SK-N-MC (cell line): ENCODE measurements around the gene ADAMTS17.

Experiments
- DNase-seq: peaks from one replicate; pipeline ENCODE4 v3.0.0-alpha.2; 2011; ENCODE audit warnings: low read depth, low spot score
- H3K27ac ChIP-seq: fragments of 200-600 bp; sonication (generic); 2 replicates; pipeline ENCODE4 v1.5.1; 2016; ENCODE audit warnings: mixed run types
- H3K36me3 ChIP-seq: fragments of 200-600 bp; sonication (generic); 2 replicates; pipeline ENCODE4 v1.6.1; 2017; ENCODE audit warnings: antibody characterized with exemption, low read length, mixed read lengths; ENCODE audit not compliant: insufficient read depth
- H3K4me3 ChIP-seq: fragments of 200-600 bp; sonication (generic); 2 replicates; pipeline ENCODE4 v1.5.1; 2016
- H3K9ac ChIP-seq: fragments of 200-600 bp; sonication (generic); 2 replicates; pipeline ENCODE4 v1.8.0; 2017; ENCODE audit warnings: mixed run types, mixed read lengths; ENCODE audit not compliant: insufficient read length
- H3K9me3 ChIP-seq: fragments of 200-600 bp; sonication (generic); 2 replicates; pipeline ENCODE4 v1.6.1; 2017; ENCODE audit warnings: low read depth, mild to moderate bottlenecking, antibody characterized with exemption, low read length, moderate library complexity, mixed read lengths
- EZH2 ChIP-seq: fragments of 200-600 bp; sonication (generic); IDR thresholded peaks from one replicate; pipeline ENCODE4 v1.6.1; 2017; ENCODE audit warnings: antibody characterized with exemption
- FOXP2 ChIP-seq: optimal IDR thresholded peaks from 2 replicates; pipeline ENCODE3; 2011; ENCODE audit warnings: mild to moderate bottlenecking, moderate library complexity; ENCODE audit not compliant: insufficient read depth; ENCODE audit errors: extremely low read length, control extremely low read depth
- POLR2AphosphoS5 ChIP-seq: IDR thresholded peaks from 2 replicates; pipeline ENCODE4 v1.6.1; 2012; ENCODE audit warnings: mild to moderate bottlenecking, low read depth, low read length, borderline replicate concordance

The ADAMTS17 gene

DNA sequence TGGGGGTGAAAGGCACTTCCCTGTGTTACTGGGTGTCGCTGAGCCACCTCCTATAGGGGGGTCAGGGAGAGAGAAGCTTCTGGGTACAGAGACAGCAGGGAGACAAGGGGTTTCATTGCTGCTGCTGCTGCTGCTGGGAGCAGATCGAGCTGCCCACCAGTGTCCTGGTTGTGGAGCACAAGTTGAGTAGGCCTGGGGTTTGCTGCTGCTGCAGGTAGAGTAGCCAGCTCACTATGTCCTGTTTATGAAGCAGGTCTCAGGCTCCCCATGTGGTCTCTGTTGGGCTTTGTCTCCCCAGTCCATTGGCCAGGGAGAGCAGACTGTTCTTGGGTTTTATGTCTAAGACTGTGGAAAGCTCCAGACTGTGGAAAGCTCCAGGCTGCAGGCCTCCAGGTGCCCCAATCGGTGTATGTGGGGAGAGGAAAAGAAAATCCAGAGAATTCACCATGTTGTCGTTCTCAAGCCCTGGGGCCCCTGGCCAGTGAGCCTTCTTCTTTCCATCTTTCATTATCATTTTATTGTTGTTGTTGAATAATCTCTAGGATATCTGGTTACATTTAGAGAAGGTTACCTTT is 157.8 kb downstream of the ADAMTS17 start:
- Histone ChIP-seq H3K9ac (no peak overlapping the region), H3K27ac (no peak overlapping the region), H3K36me3 (no peaks in the 10 kb centered on the region), H3K4me3 (no peak overlapping the region), H3K9me3 (no peaks in the 10 kb centered on the region)
- TF ChIP-seq POLR2AphosphoS5 (no peak), FOXP2 (no peak), EZH2 (no peak)
- DNase-seq, result no peak

DNA sequence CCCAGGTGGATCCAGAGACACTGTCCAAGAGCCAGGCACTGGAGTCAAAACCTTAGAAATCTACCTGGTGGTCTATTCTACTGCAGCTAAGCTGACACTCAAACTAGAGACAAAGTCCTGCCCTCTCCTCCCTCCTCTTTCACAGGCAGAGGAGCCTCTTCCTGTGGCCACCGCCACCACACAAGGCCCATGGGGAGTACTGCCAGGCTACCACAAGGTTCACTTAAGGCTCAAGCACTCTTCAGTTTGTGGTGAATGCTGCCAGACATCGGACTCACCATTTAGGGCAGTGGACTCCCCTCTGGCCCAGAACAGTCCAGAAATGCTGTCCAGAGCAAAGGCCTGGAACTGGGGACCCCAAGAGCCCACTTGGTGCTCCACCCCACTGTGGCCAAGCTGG is 160.9 kb downstream of the ADAMTS17 start:
- Histone ChIP-seq H3K27ac (no peak overlapping the region), H3K9ac (no peak overlapping the region), H3K9me3 (no peaks in the 10 kb centered on the region), H3K36me3 (no peaks in the 10 kb centered on the region), H3K4me3 (no peak overlapping the region)
- DNase-seq, result no peak
- TF ChIP-seq FOXP2, result no peak
- no peak for TF ChIP-seq POLR2AphosphoS5
- TF ChIP-seq EZH2, result no peak

DNA sequence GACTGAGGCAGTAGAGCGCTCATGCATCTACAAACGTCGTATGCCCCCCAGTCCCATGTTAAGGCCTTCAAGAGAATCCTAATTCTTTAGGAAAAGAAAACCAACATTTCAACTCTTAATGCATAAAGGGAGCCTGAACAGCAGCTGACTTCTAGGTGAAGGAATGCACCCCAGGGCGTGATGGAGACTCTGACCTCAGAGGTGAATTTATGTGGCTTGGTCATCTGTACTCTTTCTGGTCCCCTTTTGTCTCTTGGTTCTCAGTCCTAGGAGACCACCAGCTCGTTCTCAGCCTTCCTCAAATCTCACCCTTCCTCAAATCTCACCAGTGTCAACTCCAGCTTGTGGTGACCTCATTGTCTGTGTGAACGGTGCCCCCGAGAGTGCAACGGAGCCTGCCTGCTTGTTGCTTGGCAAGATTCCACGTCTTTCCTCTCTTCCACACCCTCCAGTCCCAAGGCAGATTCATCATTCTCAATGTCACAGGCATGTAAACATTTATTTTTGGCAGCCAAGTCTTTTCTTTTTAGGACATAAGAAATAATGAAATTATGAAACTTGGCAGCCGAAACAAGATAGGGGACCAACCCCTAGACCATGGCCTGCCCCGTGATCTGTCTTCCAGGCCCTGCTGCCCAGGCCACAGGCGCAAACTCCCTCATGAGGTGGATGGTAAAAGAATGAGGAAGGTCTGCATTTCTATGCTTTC is 166.2 kb downstream of the ADAMTS17 start:
- DNase-seq, result no peak
- H3K36me3 ChIP-seq, result no peaks in the 10 kb centered on the region
- no peak for TF ChIP-seq FOXP2
- no peak for TF ChIP-seq POLR2AphosphoS5
- no peak for TF ChIP-seq EZH2
- no peak overlapping the region for H3K27ac ChIP-seq
- no peaks in the 10 kb centered on the region for H3K9me3 ChIP-seq
- H3K4me3 ChIP-seq, result no peak overlapping the region
- no peak overlapping the region for H3K9ac ChIP-seq

DNA sequence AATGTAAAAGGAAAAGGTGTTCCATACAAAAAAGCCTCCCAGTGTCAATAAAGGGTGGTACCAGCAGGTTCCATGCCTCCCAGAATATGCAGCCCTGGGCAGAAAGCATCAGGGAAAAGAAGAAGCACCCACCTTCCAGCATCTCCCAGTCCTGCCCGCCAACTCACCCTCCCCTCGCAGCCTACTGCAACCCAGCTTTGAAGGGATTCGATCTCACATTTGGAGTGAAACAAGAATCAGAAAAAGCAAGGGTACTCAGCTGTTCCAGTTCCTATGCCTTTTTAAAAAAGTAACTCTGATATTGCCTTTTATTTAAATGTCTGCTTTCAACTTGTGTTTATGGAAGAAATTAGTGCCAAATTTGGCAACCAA is 166.9 kb downstream of the ADAMTS17 start:
- Histone ChIP-seq H3K36me3 (no peaks in the 10 kb centered on the region), H3K9ac (no peak overlapping the region), H3K9me3 (no peaks in the 10 kb centered on the region), H3K27ac (no peak overlapping the region), H3K4me3 (no peak overlapping the region)
- DNase-seq, result no peak
- TF ChIP-seq POLR2AphosphoS5 (no peak), EZH2 (no peak), FOXP2 (no peak)

DNA sequence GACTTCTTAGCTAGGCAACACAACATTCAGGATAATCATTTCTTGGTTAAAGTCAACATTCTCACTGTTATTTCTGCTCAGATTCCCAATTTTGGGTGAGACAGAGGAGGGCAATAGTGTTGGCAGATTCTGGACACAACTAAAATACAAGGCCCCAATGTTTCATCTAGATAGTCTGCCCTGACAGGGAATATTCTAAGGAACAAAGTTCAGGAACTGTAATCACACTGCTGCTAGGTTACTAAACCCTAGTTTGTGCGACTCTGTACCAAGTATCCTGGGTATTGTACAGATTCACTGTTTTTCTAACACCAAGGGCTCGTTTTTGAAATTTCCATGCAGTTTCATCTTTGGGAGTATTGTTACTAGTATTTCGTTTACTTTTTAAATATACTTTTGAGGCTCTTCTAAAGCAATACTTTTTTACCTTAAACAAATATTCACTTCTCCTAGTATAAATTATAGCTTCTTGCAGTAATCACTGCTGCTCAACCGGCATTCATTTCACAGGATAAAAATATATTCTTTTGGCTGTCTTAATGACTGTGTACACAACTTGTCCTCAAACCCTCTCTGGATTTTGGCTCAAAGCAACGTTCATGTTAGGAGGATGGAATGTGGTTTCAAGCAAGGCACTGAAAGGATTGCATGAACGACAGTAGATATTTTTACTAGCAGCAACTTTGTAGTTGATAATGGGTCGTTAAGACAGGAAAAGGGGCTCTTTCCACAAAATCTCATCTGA is 167.4 kb downstream of the ADAMTS17 start:
- no peak for TF ChIP-seq FOXP2
- TF ChIP-seq POLR2AphosphoS5, result no peak
- TF ChIP-seq EZH2, result no peak
- no peak overlapping the region for H3K9ac ChIP-seq
- no peaks in the 10 kb centered on the region for H3K36me3 ChIP-seq
- H3K4me3 ChIP-seq, result no peak overlapping the region
- no peak for DNase-seq
- H3K9me3 ChIP-seq, result no peaks in the 10 kb centered on the region
- no peak overlapping the region for H3K27ac ChIP-seq

DNA sequence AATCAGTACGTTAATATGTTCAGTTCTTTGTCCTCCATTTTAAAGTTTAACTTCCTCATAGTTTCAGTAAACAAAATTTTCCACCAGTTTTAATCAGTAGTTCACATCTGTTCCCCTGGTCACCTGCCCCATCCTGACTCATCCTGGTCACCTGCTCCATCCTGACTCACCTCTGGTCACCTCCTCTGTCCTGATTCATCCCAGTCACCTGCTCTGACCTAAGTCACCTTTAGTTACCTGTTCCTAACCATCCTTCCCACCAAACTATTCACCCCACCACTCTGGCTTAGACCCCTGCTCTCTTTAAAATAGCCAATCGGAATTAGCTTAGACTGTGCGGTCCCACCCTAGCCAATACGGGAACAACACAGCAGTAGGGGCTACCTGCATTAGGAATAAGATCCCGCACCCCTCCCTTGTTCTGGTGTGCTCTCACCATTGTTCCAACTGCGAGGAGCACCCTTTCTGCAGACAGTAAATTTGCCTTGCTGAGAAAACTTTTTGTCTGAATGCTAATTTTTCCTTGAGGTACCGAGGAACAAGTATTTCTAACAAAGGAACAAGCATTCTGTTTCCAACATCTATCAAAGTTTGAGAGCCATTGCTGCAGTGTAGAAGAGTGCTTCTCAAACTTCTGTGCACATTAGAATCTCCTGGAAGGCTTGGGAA is 169.3 kb downstream of the ADAMTS17 start:
- DNase-seq, result no peak
- no peaks in the 10 kb centered on the region for H3K9me3 ChIP-seq
- H3K27ac ChIP-seq, result no peak overlapping the region
- H3K4me3 ChIP-seq, result no peak overlapping the region
- no peak overlapping the region for H3K9ac ChIP-seq
- no peak for TF ChIP-seq EZH2
- no peak for TF ChIP-seq POLR2AphosphoS5
- TF ChIP-seq FOXP2, result no peak
- H3K36me3 ChIP-seq, result no peaks in the 10 kb centered on the region

DNA sequence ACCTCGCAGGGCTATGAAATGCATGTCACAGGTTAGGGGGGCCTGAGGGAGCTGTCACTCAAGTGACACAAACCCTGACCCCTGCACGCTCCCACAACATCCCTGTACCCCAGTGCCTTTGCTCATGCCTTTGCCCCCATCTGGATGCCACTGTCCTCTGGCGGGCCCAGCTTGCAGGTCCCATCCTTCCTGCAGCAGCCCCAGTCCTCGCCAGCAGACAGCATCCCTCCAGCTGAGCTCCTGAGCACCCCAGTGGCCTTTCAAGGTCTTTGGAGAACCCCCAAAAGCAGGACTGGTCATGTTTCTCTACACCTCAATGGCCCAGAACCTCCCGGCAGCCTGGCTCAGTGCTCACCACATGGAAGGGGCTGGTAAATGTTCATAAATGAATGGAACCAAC is 170.4 kb downstream of the ADAMTS17 start:
- Histone ChIP-seq H3K27ac (no peak overlapping the region), H3K4me3 (no peak overlapping the region), H3K9me3 (no peaks in the 10 kb centered on the region), H3K36me3 (no peaks in the 10 kb centered on the region), H3K9ac (no peak overlapping the region)
- DNase-seq, result no peak
- TF ChIP-seq POLR2AphosphoS5 (no peak), EZH2 (no peak), FOXP2 (no peak)
